ENCODE results near the gene FOXB2.

DNA sequence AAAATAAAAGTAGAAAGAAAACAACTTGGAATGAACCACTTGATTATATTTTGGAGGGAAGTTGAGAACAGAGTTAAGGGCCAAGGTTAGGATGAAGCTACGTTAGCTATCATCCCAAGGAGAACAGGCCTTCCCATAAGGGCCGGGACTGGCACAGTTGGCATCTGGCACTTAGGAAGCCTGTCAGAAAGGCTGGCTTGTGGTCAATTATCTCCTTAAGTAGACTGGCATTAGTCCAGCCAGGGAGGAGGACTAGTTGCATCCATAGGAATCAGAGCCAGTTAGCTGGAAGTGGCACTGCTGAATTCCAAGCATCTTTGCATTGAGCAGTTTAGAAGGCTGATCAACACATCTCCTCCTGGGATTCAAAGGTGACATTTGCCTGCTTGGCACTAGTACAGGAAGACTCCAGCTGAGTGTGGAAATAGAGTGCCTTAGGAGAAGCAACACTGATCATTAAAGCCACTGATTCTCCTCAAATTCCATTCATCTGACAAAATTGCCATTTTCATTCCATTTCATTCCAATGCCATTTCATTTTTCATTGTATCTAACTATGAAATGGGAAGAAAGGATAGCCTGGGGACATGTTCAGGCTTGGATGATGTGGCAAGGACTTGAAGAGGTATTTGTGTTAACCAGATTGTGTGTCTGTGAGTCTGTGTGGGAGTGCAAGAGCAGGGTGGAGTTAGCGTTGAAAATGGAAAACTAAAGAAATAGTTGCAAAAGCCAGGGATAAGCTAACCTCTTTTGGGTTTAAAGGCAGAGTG is 5.5 kb downstream of the FOXB2 start:
- TF ChIP-seq POLR2A (IDR thresholded peaks at IDR 0.05) = no peak
- TF ChIP-seq, protein P1, sequence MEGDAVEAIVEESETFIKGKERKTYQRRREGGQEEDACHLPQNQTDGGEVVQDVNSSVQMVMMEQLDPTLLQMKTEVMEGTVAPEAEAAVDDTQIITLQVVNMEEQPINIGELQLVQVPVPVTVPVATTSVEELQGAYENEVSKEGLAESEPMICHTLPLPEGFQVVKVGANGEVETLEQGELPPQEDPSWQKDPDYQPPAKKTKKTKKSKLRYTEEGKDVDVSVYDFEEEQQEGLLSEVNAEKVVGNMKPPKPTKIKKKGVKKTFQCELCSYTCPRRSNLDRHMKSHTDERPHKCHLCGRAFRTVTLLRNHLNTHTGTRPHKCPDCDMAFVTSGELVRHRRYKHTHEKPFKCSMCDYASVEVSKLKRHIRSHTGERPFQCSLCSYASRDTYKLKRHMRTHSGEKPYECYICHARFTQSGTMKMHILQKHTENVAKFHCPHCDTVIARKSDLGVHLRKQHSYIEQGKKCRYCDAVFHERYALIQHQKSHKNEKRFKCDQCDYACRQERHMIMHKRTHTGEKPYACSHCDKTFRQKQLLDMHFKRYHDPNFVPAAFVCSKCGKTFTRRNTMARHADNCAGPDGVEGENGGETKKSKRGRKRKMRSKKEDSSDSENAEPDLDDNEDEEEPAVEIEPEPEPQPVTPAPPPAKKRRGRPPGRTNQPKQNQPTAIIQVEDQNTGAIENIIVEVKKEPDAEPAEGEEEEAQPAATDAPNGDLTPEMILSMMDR (IDR thresholded peaks at IDR 0.05) = no peak
